SU-DHL-6 (cell line): ENCODE measurements around the gene ZNF354C.

ENCODE experiments used
- EZH2phosphoT487 ChIP-seq: fragments of 200-600 bp; sonication (generic), shearing (Covaris generic); conservative IDR thresholded peaks from 2 replicates; pipeline ENCODE4 v1.6.1; 2018; ENCODE audit warnings: mild to moderate bottlenecking, antibody characterized with exemption, low read length, moderate library complexity, mixed read lengths
- TF ChIP-seq, protein P1 (sequence below): fragments of 200-600 bp; sonication (generic); IDR thresholded peaks from one replicate; pipeline ENCODE4 v1.5.1; 2017; ENCODE audit warnings: antibody characterized with exemption, mild to moderate bottlenecking, low read length, moderate library complexity; ENCODE audit not compliant: insufficient read depth, poor library complexity, severe bottlenecking

DNA sequence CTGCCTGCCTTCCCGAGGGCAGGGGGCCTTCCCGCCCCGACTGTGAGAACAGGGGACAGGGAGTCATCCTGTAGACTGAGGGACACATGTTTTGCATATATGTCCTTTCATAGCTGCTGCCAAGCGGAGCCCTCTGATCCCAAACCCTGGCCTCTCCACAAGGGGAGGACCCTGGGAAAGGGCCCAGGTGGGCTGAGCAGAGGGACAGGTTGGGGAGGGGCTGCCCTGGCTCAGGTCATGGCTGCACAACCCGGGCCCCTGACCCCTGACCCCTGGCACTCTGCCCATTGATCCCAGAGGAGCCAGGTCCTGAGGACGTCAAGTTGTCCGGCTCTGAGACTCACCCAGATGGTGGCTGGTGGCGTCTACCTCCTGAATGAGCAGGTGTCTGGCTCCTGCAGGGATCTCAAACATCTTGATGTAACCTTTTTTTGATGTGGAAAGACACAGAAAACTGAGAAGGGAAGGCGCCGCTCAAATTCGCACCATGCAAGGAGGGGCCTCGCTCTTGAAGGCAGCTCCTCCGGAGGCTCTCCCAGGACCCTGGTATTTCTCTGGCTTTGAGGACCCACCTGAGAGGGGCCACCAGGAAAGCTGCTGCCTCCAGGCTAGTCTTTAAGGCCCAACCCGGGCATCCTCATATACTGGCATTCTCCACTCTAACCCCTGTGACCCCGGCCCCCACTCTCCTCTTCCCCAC is 71.9 kb downstream of the ZNF354C start:
- TF ChIP-seq, protein P1, sequence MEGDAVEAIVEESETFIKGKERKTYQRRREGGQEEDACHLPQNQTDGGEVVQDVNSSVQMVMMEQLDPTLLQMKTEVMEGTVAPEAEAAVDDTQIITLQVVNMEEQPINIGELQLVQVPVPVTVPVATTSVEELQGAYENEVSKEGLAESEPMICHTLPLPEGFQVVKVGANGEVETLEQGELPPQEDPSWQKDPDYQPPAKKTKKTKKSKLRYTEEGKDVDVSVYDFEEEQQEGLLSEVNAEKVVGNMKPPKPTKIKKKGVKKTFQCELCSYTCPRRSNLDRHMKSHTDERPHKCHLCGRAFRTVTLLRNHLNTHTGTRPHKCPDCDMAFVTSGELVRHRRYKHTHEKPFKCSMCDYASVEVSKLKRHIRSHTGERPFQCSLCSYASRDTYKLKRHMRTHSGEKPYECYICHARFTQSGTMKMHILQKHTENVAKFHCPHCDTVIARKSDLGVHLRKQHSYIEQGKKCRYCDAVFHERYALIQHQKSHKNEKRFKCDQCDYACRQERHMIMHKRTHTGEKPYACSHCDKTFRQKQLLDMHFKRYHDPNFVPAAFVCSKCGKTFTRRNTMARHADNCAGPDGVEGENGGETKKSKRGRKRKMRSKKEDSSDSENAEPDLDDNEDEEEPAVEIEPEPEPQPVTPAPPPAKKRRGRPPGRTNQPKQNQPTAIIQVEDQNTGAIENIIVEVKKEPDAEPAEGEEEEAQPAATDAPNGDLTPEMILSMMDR: no peak
- TF ChIP-seq EZH2phosphoT487: no peak
